ENCODE data around the gene DISP3.

DISP3 gene

GRCh38 chr1:11448373-11449099, 30.4 kb upstream of the DISP3 start:
- TF ChIP-seq CTCF (IDR thresholded peaks at IDR 0.05; ENCODE audit: low read depth, low read length), result no peak
- H3K4me3 ChIP-seq (ENCODE audit: low read depth, low read length), result no peak overlapping the region

GRCh38 chr1:11449100-11449403, 29.9 kb upstream of the DISP3 start:
- no peak for TF ChIP-seq CTCF (IDR thresholded peaks at IDR 0.05; ENCODE audit: low read depth, low read length)

GRCh38 chr1:11450310-11450709, 28.6 kb upstream of the DISP3 start:
- H3K4me3 ChIP-seq (ENCODE audit: low read depth, low read length), result no peak overlapping the region
- TF ChIP-seq CTCF (IDR thresholded peaks at IDR 0.05; ENCODE audit: low read depth, low read length), result no peak

More at GRCh38 chr1:11449100-11449403, 29.9 kb upstream of the DISP3 start:
- H3K4me3 ChIP-seq (ENCODE audit: low read depth, low read length), result no peak overlapping the region

GRCh38 chr1:11453742-11454491, 25.0 kb upstream of the DISP3 start:
- no peak overlapping the region for H3K4me3 ChIP-seq (ENCODE audit: low read depth, low read length)
- no peak for TF ChIP-seq CTCF (IDR thresholded peaks at IDR 0.05; ENCODE audit: low read depth, low read length)

GRCh38 chr1:11455967-11456570, 22.9 kb upstream of the DISP3 start:
- TF ChIP-seq CTCF (IDR thresholded peaks at IDR 0.05; ENCODE audit: low read depth, low read length), result no peak
- H3K4me3 ChIP-seq (ENCODE audit: low read depth, low read length), result no peak overlapping the region

GRCh38 chr1:11456965-11457364, 22.0 kb upstream of the DISP3 start:
- no peak overlapping the region for H3K4me3 ChIP-seq (ENCODE audit: low read depth, low read length)
- TF ChIP-seq CTCF (IDR thresholded peaks at IDR 0.05; ENCODE audit: low read depth, low read length), result no peak

- H3K4me3 ChIP-seq (ENCODE audit: low read depth, low read length), result no peak overlapping the region
- no peak for TF ChIP-seq CTCF (IDR thresholded peaks at IDR 0.05; ENCODE audit: low read depth, low read length)
Measured at GRCh38 chr1:11458811-11459275, 20.1 kb upstream of the DISP3 start.
